H1 (cell line): ENCODE results near the gene ADARB2. TPM values are rescaled to one million over a fixed set of nuclear protein-coding genes. Genes with fewer than 3 reads are reported as not detected.

Experiments used
- CTCF ChIA-PET: fragments of 300-600 bp; sonication (Branson Sonifier 250); formaldehyde crosslinking; loops from one replicate; lab custom pipeline; 2021; ENCODE audit not compliant: partially characterized antibody; lab: Charles Lee
- POLR2A ChIA-PET: fragments of 300-600 bp; sonication (Branson Sonifier 250); formaldehyde crosslinking; loops from one replicate; lab custom pipeline; 2021; ENCODE audit warnings: inconsistent platforms; ENCODE audit not compliant: partially characterized antibody; lab: Charles Lee
- DNase-seq, 2 experiments: peaks; one replicate each; pipeline versions ENCODE4 v3.0.0 to v3.0.0-alpha.2; 2010 to 2022; ENCODE audit warnings: low spot score in 2 of 2, low read depth in 1 of 2, mixed read lengths in 1 of 2
- FAIRE-seq: peaks from 2 replicates; lab custom pipeline; 2011; peaks lifted over from hg19 to GRCh38; lab: Jason Lieb, UNC
- H2AFZ ChIP-seq: 2 replicates; pipeline ENCODE4 v1.8.1; 2012; ENCODE audit warnings: low read length, inconsistent platforms
- H2AK5ac ChIP-seq: 2 replicates; pipeline ENCODE4 v1.6.1; 2013; ENCODE audit warnings: low read depth, low read length
- H2BK120ac ChIP-seq: replicated peaks from 2 replicates; pipeline ENCODE3; 2013; ENCODE audit warnings: low read depth, low read length, inconsistent platforms
- H2BK12ac ChIP-seq: 2 replicates; pipeline ENCODE4 v1.6.1; 2013; ENCODE audit warnings: low read depth, low read length
- H2BK15ac ChIP-seq: 2 replicates; pipeline ENCODE4 v1.6.1; 2013; ENCODE audit warnings: low read length
- H2BK20ac ChIP-seq: 2 replicates; pipeline ENCODE4 v1.6.1; 2013; ENCODE audit warnings: low read length
- H2BK5ac ChIP-seq: 2 replicates; pipeline ENCODE4 v1.6.1; 2013; ENCODE audit warnings: low read depth, low read length
- H3K14ac ChIP-seq: 2 replicates; pipeline ENCODE4 v1.6.1; 2013; ENCODE audit warnings: inconsistent platforms; ENCODE audit not compliant: insufficient read length
- H3K18ac ChIP-seq: 2 replicates; pipeline ENCODE4 v1.6.1; 2013; ENCODE audit warnings: low read length; ENCODE audit errors: extremely low read depth
- H3K23ac ChIP-seq: 2 replicates; pipeline ENCODE4 v1.6.1; 2013; ENCODE audit warnings: inconsistent platforms; ENCODE audit not compliant: insufficient read length
- H3K23me2 ChIP-seq: 2 replicates; pipeline ENCODE4 v1.6.1; 2013; ENCODE audit warnings: low read depth, low read length
- H3K27ac ChIP-seq: 2 replicates; pipeline ENCODE4 v1.6.1; 2011; ENCODE audit warnings: low read depth, low read length, inconsistent platforms
- H3K27me3 ChIP-seq, 4 experiments: replicated peaks in 1 of 4; 1 replicate in 1 of 4; 2 replicates in 3 of 4; pipeline versions ENCODE4 v1.6.1 to v1.8.1; 2011 to 2013; ENCODE audit warnings: low read length in 3 of 4, mild to moderate bottlenecking in 3 of 4, inconsistent platforms in 2 of 4, mixed read lengths in 2 of 4, moderate library complexity in 1 of 4; ENCODE audit not compliant: control insufficient read depth in 3 of 4, insufficient read depth in 3 of 4; ENCODE audit errors: extremely low read depth in 1 of 4
- H3K36me3 ChIP-seq, 4 experiments: 2 replicates each; pipeline versions ENCODE4 v1.6.1 to v1.8.1; 2011 to 2013; ENCODE audit warnings: mild to moderate bottlenecking in 4 of 4, low read length in 3 of 4, moderate library complexity in 2 of 4, control low read depth in 1 of 4, inconsistent platforms in 1 of 4; ENCODE audit not compliant: insufficient read depth in 4 of 4, control insufficient read depth in 2 of 4
- H3K4ac ChIP-seq: replicated peaks from 2 replicates; pipeline ENCODE3; 2013; ENCODE audit warnings: low read length, low read depth, mixed read lengths, inconsistent platforms; ENCODE audit not compliant: insufficient read length
- H3K4me1 ChIP-seq, 4 experiments: replicated peaks in 1 of 4; 1 replicate in 1 of 4; 2 replicates in 3 of 4; pipeline versions ENCODE4 v1.6.1 to v1.8.1; 2011 to 2013; ENCODE audit warnings: low read length in 3 of 4, inconsistent platforms in 2 of 4, mixed read lengths in 1 of 4; ENCODE audit not compliant: insufficient read depth in 4 of 4, control insufficient read depth in 3 of 4
- H3K4me2 ChIP-seq, 2 experiments: 2 replicates each; pipeline versions ENCODE4 v1.6.1 to v1.8.1; 2011 to 2013; ENCODE audit warnings: low read depth in 2 of 2, low read length in 2 of 2, control low read depth in 1 of 2, inconsistent platforms in 1 of 2, mild to moderate bottlenecking in 1 of 2; ENCODE audit not compliant: insufficient read depth in 1 of 2
- H3K4me3 ChIP-seq, 4 experiments: fragments of 200-600, 300-600 bp in 1 of 4; sonication (generic), shearing (Covaris generic), sonication (Bioruptor Twin) in 1 of 4; 2 replicates each; pipeline versions ENCODE4 v1.5.1 to v1.8.1; 2011 to 2016; ENCODE audit warnings: low read length in 4 of 4, low read depth in 3 of 4, control low read depth in 2 of 4, inconsistent platforms in 2 of 4, mild to moderate bottlenecking in 2 of 4, mixed read lengths in 1 of 4, moderate library complexity in 1 of 4; ENCODE audit not compliant: insufficient read depth in 2 of 4; ENCODE audit errors: extremely low read depth in 1 of 4
- H3K56ac ChIP-seq: replicated peaks from 2 replicates; pipeline ENCODE3; 2013; ENCODE audit warnings: low read depth, mild to moderate bottlenecking, mixed read lengths, low read length, inconsistent platforms; ENCODE audit not compliant: insufficient read length
- H3K79me1 ChIP-seq: 2 replicates; pipeline ENCODE4 v1.6.1; 2013; ENCODE audit warnings: low read depth, low read length, control low read depth
- H3K79me2 ChIP-seq, 2 experiments: 2 replicates each; pipeline versions ENCODE4 v1.6.1 to v1.8.1; 2012 to 2013; ENCODE audit warnings: low read length in 2 of 2, mild to moderate bottlenecking in 2 of 2, inconsistent platforms in 1 of 2; ENCODE audit not compliant: insufficient read depth in 2 of 2, control insufficient read depth in 1 of 2
- H3K9ac ChIP-seq, 4 experiments: replicated peaks in 1 of 4; 1 replicate in 1 of 4; 2 replicates in 3 of 4; pipeline versions ENCODE4 v1.6.1 to v1.8.1; 2011 to 2013; ENCODE audit warnings: low read depth in 3 of 4, low read length in 3 of 4, control low read depth in 2 of 4, mild to moderate bottlenecking in 2 of 4, moderate library complexity in 2 of 4, inconsistent platforms in 1 of 4; ENCODE audit errors: extremely low read depth in 1 of 4
- H3K9me3 ChIP-seq, 2 experiments: 2 replicates each; pipeline versions ENCODE4 v1.6.1 to v1.8.1; 2012 to 2013; ENCODE audit warnings: mild to moderate bottlenecking in 2 of 2, moderate library complexity in 2 of 2, control low read depth in 1 of 2, inconsistent platforms in 1 of 2, low read depth in 1 of 2, low read length in 1 of 2, mixed read lengths in 1 of 2; ENCODE audit not compliant: insufficient read depth in 2 of 2
- H4K20me1 ChIP-seq, 2 experiments: replicated peaks in 1 of 2; 2 replicates each; pipeline versions ENCODE3 to v1.8.1; 2011 to 2013; ENCODE audit warnings: inconsistent platforms in 2 of 2, low read length in 2 of 2, mild to moderate bottlenecking in 1 of 2; ENCODE audit not compliant: insufficient read depth in 2 of 2, control insufficient read depth in 1 of 2
- H4K5ac ChIP-seq: 2 replicates; pipeline ENCODE4 v1.6.1; 2013; ENCODE audit warnings: low read length, low read depth, mixed read lengths, inconsistent platforms; ENCODE audit not compliant: insufficient read length
- H4K8ac ChIP-seq: 2 replicates; pipeline ENCODE4 v1.8.0; 2013; ENCODE audit warnings: mild to moderate bottlenecking, moderate library complexity, low read length, inconsistent platforms; ENCODE audit not compliant: insufficient read depth; ENCODE audit errors: extremely low read depth
- H4K91ac ChIP-seq: replicated peaks from 2 replicates; pipeline ENCODE3; 2013; ENCODE audit warnings: low read length, mixed read lengths, inconsistent platforms; ENCODE audit not compliant: insufficient read length
- ASH2L ChIP-seq: fragments of 200-600, 300-600 bp; sonication (generic); IDR thresholded peaks from one replicate; pipeline ENCODE4 v1.7.1; 2017; ENCODE audit warnings: low read length
- RXRA ChIP-seq: IDR thresholded peaks from 2 replicates; pipeline ENCODE4 v1.6.1; 2011; ENCODE audit warnings: low read depth, mild to moderate bottlenecking, low read length, moderate library complexity; ENCODE audit not compliant: insufficient read depth
- SIN3A ChIP-seq, 2 experiments: IDR thresholded peaks in 1 of 2; conservative IDR thresholded peaks in 1 of 2; 2 replicates each; pipeline ENCODE4 v1.6.1; 2011 to 2012; ENCODE audit warnings: low read length in 2 of 2, improper control_type of control experiment in 1 of 2, low read depth in 1 of 2, mild to moderate bottlenecking in 1 of 2
- TCF12 ChIP-seq: IDR thresholded peaks from 2 replicates; pipeline ENCODE4 v1.6.1; 2011; ENCODE audit warnings: low read depth, mild to moderate bottlenecking, low read length
- TEAD4 ChIP-seq: IDR thresholded peaks from 2 replicates; pipeline ENCODE4 v1.6.1; 2012; ENCODE audit warnings: low read depth, low read length, inconsistent platforms, mixed read lengths
- ZNF274 ChIP-seq: IDR thresholded peaks from 2 replicates; pipeline ENCODE4 v1.7.0; 2012; ENCODE audit warnings: low read length, borderline replicate concordance; ENCODE audit errors: extremely low read depth
- WGBS, 2 experiments: shearing (Covaris generic) in 1 of 2; methylation state at CpG; one replicate each; pipeline versions ENCODE4 v1.1.6 to v1.1.7; 2013 to 2015; ENCODE audit warnings: low lambda C conversion rate in 2 of 2, mixed read lengths in 2 of 2, inconsistent platforms in 1 of 2, low coverage in 1 of 2, missing lambda C conversion rate in 1 of 2; ENCODE audit not compliant: insufficient replicate concordance in 2 of 2, insufficient coverage in 1 of 2, insufficient read length in 1 of 2; ENCODE audit errors: extremely low coverage in 1 of 2, missing lambda C conversion rate in 1 of 2; 5-methylcytosine and 5-hydroxymethylcytosine counted together
- polyA plus RNA-seq, 7 experiments: library from polyadenylated mRNA; depleted of rRNA in 3 of 7; stranded (reverse) in 5 of 7; unstranded in 2 of 7; fragments of >200 nt in 5 of 7; fragments of 200-250 nt in 2 of 7; gene quantifications; 1 replicate in 5 of 7; 2 replicates in 1 of 7; 4 replicates in 1 of 7; pipeline versions ENCODE4 v1.2.1 to v1.2.3, GENCODE V29; 2011 to 2013; ENCODE audit warnings: missing spikeins in 2 of 7, mixed read lengths in 2 of 7
- total RNA-seq: library from RNA; stranded (reverse); fragmentation: NEBNext Ultra II Directional; extraction: Animal tissue kit (Norgen Biotek cat#: 25700); gene quantifications from 2 replicates; pipeline ENCODE4 v1.2.1, GENCODE V29; 2021

Gene ADARB2
- total and polyA plus RNA-seq, 2 of the 8 experiments (the other 6 are each of a cell fraction or from before 2014, with no cell fraction given) = 2.2 to 2.8 TPM

GRCh38 chr10:1729751-1730150 lies 7.6 kb downstream of the ADARB2 start:
- no peak overlapping the region for H2BK120ac ChIP-seq
- no peak overlapping the region for H4K5ac ChIP-seq
- H2BK5ac ChIP-seq = no peak overlapping the region
- H3K79me1 ChIP-seq = no peaks in the 10 kb centered on the region; the same call in 1 of the 2 replicates
- H3K36me3 ChIP-seq = no peaks in the 10 kb centered on the region
- no peak overlapping the region for H3K23ac ChIP-seq
- no peak overlapping the region for H3K18ac ChIP-seq
- DNase-seq (no peak), FAIRE-seq (no peak)
- no peak overlapping the region for H2AFZ ChIP-seq
- 86% methylated on average over 3 of the region's 3 CpGs; no CpG with 5 or more reads in 1 of the 2 experiments for WGBS, 2 experiments
- CTCF ChIA-PET = interaction anchor here (0.9 to 2.6 kb wide), 5 partner anchors 8 to 226 kb away, joined by 3 to 12 read pairs (median 3); no protein-coding TSS in a partner anchor
- no peak overlapping the region for H2BK20ac ChIP-seq
- H3K79me2 ChIP-seq = no peaks in the 10 kb centered on the region
- no peak overlapping the region for H3K27ac ChIP-seq
- H4K8ac ChIP-seq = no peak overlapping the region
- H3K14ac ChIP-seq = no peak overlapping the region
- no peak overlapping the region for H3K9ac ChIP-seq
- H3K4me3 ChIP-seq = no peak overlapping the region
- no peaks in the 10 kb centered on the region for H3K9me3 ChIP-seq
- H2BK15ac ChIP-seq = no peak overlapping the region
- no peaks in the 10 kb centered on the region; a peak in 2 of 7 replicates for H3K27me3 ChIP-seq
- H3K23me2 ChIP-seq = no peaks in the 10 kb centered on the region
- no peak overlapping the region for H3K4me2 ChIP-seq
- H3K56ac ChIP-seq = no peak overlapping the region
- TF ChIP-seq ASH2L (no peak), TCF12 (no peak), RXRA (no peak), ZNF274 (no peak), SIN3A (conservative IDR thresholded peaks at IDR 0.05 in 1 of 2, IDR thresholded peaks at IDR 0.05 in 1 of 2; ENCODE audit: low read depth in 1 of 2, low read length in 2 of 2) (no peak), TEAD4 (no peak)
- H4K20me1 ChIP-seq = peaks cover 0 to 2% of the 10 kb centered on the region in 2 experiments
- POLR2A ChIA-PET = no interaction called here
- peaks cover 0 to 2% (median 0%) of the 10 kb centered on the region in 4 experiments; a peak in 3 of 7 replicates for H3K4me1 ChIP-seq
- H3K4ac ChIP-seq = no peak overlapping the region
- no peak overlapping the region for H2BK12ac ChIP-seq
- no peak overlapping the region for H2AK5ac ChIP-seq
- H4K91ac ChIP-seq = no peak overlapping the region
